Stomach (tissue), 4 donors: ENCODE data around the gene KCNQ1.

ENCODE experiments used
- EP300 ChIP-seq: sonication (generic); formaldehyde crosslinking; IDR thresholded peaks from one replicate; pipeline ENCODE4 v1.6.1; 2017; ENCODE audit warnings: antibody characterized with exemption
- POLR2A ChIP-seq, 4 donors: fragments of 450-650 bp; IDR thresholded peaks; one replicate each; pipeline ENCODE4 v1.6.1; 2016; ENCODE audit warnings: antibody characterized with exemption in 4 of 4, control low read depth in 2 of 4, mild to moderate bottlenecking in 1 of 4, moderate library complexity in 1 of 4
- TF ChIP-seq, protein P1 (sequence below), 7 experiments: fragments of 450-650 bp in 4 of 7; fragments of 200-600 bp in 3 of 7; sonication (generic) in 3 of 7; IDR thresholded peaks; one replicate each; pipeline ENCODE4 v1.5.1; 2016 to 2019; ENCODE audit warnings: antibody characterized with exemption in 7 of 7, control low read depth in 2 of 7, mild to moderate bottlenecking in 1 of 7

DNA sequence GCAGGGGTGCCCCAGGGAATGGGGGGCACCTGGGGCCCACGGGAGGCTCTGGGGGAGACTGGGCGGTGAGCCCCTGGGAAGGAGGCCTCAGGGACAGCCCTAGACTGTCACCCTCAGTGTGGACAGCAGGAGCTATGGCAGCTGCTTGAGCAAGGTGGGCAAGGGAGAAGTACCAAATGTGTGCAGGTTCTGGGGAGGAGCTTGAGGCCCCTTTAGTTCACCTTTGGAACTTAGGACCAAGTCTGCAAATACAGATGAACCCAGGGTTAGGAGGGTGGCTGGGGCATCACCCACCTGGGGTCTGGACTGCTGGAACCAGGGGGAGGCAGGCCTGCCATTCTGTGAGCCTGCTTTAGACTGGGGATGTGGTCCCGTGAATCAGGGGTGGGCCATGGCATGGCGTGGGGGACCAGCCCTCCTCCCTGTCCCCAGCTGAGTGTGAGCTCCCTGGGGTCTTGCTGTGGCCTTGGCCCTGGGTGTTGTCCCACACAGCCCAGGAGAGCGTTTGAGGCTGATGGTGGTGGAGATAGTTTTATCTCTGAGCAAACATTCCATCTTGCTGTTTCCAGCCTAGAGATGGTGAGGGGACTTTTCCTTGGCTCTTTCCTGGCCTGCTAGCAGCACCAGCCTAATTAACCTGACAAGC lies 122.3 kb downstream of the KCNQ1 start:
- no peak for TF ChIP-seq EP300
- TF ChIP-seq, protein P1, sequence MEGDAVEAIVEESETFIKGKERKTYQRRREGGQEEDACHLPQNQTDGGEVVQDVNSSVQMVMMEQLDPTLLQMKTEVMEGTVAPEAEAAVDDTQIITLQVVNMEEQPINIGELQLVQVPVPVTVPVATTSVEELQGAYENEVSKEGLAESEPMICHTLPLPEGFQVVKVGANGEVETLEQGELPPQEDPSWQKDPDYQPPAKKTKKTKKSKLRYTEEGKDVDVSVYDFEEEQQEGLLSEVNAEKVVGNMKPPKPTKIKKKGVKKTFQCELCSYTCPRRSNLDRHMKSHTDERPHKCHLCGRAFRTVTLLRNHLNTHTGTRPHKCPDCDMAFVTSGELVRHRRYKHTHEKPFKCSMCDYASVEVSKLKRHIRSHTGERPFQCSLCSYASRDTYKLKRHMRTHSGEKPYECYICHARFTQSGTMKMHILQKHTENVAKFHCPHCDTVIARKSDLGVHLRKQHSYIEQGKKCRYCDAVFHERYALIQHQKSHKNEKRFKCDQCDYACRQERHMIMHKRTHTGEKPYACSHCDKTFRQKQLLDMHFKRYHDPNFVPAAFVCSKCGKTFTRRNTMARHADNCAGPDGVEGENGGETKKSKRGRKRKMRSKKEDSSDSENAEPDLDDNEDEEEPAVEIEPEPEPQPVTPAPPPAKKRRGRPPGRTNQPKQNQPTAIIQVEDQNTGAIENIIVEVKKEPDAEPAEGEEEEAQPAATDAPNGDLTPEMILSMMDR (IDR thresholded peaks at IDR 0.05) = no peak
- TF ChIP-seq POLR2A (IDR thresholded peaks at IDR 0.05) = no peak
